ENCODE measurements around the gene PHIP. TPM values are rescaled to one million over a fixed set of nuclear protein-coding genes. Genes with fewer than 3 reads are reported as not detected.

Gene PHIP
- total and polyA plus RNA-seq, 2 of the 8 experiments (the other 6 are each of a cell fraction or from before 2014, with no cell fraction given), result 7.3 to 56.2 TPM

- peaks cover 19 to 90% (median 58%) of the 10 kb centered on the region in 4 experiments for H3K36me3 ChIP-seq (ENCODE audit: control insufficient read depth in 2 of 4, insufficient read depth in 4 of 4, low read length in 3 of 4)
- no peak for DNase-seq (ENCODE audit: low read depth in 1 of 2, low spot score in 2 of 2)
- H3K18ac ChIP-seq (ENCODE audit: extremely low read depth, low read length), result no peak overlapping the region
- no peak overlapping the region for H2BK120ac ChIP-seq (replicated peaks; ENCODE audit: low read depth, low read length)
- no peak overlapping the region for H2BK20ac ChIP-seq (ENCODE audit: low read length)
- H3K79me1 ChIP-seq (ENCODE audit: low read depth, low read length), result no peaks in the 10 kb centered on the region
- H3K27me3 ChIP-seq (replicated peaks in 1 of 4; ENCODE audit: control insufficient read depth in 3 of 4, extremely low read depth in 1 of 4, insufficient read depth in 3 of 4, low read length in 3 of 4), result peaks cover 0 to 1% (median 0%) of the 10 kb centered on the region in 4 experiments; a peak in 1 of 7 replicates
- no peak overlapping the region for H2BK12ac ChIP-seq (ENCODE audit: low read depth, low read length)
- no peak overlapping the region for H4K5ac ChIP-seq (ENCODE audit: insufficient read length, low read depth, low read length)
- H4K91ac ChIP-seq (replicated peaks; ENCODE audit: insufficient read length, low read length), result no peak overlapping the region
- CTCF ChIA-PET (ENCODE audit: partially characterized antibody), result no interaction called here
- 100% methylated on average over 1 of the region's 1 CpG; no CpG with 5 or more reads in 1 of the 2 experiments for WGBS, 2 experiments (ENCODE audit: extremely low coverage in 1 of 2, insufficient coverage in 1 of 2, insufficient read length in 1 of 2, insufficient replicate concordance in 2 of 2, low coverage in 1 of 2, low lambda C conversion rate in 2 of 2, missing lambda C conversion rate in 1 of 2)
- H2AFZ ChIP-seq (ENCODE audit: low read length), result no peak overlapping the region
- H3K27ac ChIP-seq (ENCODE audit: low read depth, low read length), result no peak overlapping the region
- no peaks in the 10 kb centered on the region for H3K23me2 ChIP-seq (ENCODE audit: low read depth, low read length)
- no peaks in the 10 kb centered on the region for H4K20me1 ChIP-seq (replicated peaks in 1 of 2; ENCODE audit: control insufficient read depth in 1 of 2, insufficient read depth in 2 of 2, low read length in 2 of 2)
- no peak overlapping the region for H3K14ac ChIP-seq (ENCODE audit: insufficient read length)
- no peak overlapping the region for H4K8ac ChIP-seq (ENCODE audit: extremely low read depth, insufficient read depth, low read length)
- H3K9me3 ChIP-seq (ENCODE audit: insufficient read depth in 2 of 2, low read depth in 1 of 2, low read length in 1 of 2), result no peaks in the 10 kb centered on the region
- no peak for FAIRE-seq
- POLR2A ChIA-PET (ENCODE audit: partially characterized antibody), result no interaction called here
- H2AK5ac ChIP-seq (ENCODE audit: low read depth, low read length), result no peak overlapping the region
- H3K4me2 ChIP-seq (ENCODE audit: insufficient read depth in 1 of 2, low read depth in 2 of 2, low read length in 2 of 2), result no peak overlapping the region
- H3K4ac ChIP-seq (replicated peaks; ENCODE audit: insufficient read length, low read depth, low read length), result no peak overlapping the region
- no peak overlapping the region for H2BK15ac ChIP-seq (ENCODE audit: low read length)
- no peak overlapping the region for H3K56ac ChIP-seq (replicated peaks; ENCODE audit: insufficient read length, low read depth, low read length)
- H3K4me1 ChIP-seq (replicated peaks in 1 of 4; ENCODE audit: control insufficient read depth in 3 of 4, insufficient read depth in 4 of 4, low read length in 3 of 4), result no peaks in the 10 kb centered on the region
- H3K23ac ChIP-seq (ENCODE audit: insufficient read length), result no peak overlapping the region
- H3K9ac ChIP-seq (replicated peaks in 1 of 4; ENCODE audit: extremely low read depth in 1 of 4, low read depth in 3 of 4, low read length in 3 of 4), result no peak overlapping the region
- no peak overlapping the region for H2BK5ac ChIP-seq (ENCODE audit: low read depth, low read length)
- no peaks in the 10 kb centered on the region for H3K79me2 ChIP-seq (ENCODE audit: control insufficient read depth in 1 of 2, insufficient read depth in 2 of 2, low read length in 2 of 2)
- TF ChIP-seq RXRA (IDR thresholded peaks at IDR 0.05; ENCODE audit: insufficient read depth, low read depth, low read length) (no peak), FOSL1 (IDR thresholded peaks at IDR 0.05; ENCODE audit: insufficient read depth, low read depth, low read length) (no peak), NRF1 (IDR thresholded peaks at IDR 0.05; ENCODE audit: low read depth, low read length) (no peak), POLR2A (IDR thresholded peaks at IDR 0.05; ENCODE audit: control extremely low read depth in 1 of 2, low read depth in 2 of 2, low read length in 2 of 2) (no peak), CBX8 (IDR thresholded peaks at IDR 0.05; ENCODE audit: borderline replicate concordance, low read depth, low read length) (no peak)
- TF ChIP-seq, protein P1, sequence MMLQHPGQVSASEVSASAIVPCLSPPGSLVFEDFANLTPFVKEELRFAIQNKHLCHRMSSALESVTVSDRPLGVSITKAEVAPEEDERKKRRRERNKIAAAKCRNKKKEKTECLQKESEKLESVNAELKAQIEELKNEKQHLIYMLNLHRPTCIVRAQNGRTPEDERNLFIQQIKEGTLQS (IDR thresholded peaks at IDR 0.05; ENCODE audit: insufficient read depth, low read depth, low read length), result no peak
- no peak overlapping the region for H3K4me3 ChIP-seq (ENCODE audit: extremely low read depth in 1 of 4, insufficient read depth in 2 of 4, low read depth in 3 of 4, low read length in 4 of 4)
Observed at GRCh38 chr6:78995346-78995745, 82.7 kb downstream of the PHIP start.

All from H1 (cell line).